Activated CD4-positive, alpha-beta T cell treated with anti-CD3 and anti-CD28 coated beads, Interleukin-2, amount 50 U/mL, for 24 hours (primary cell): ENCODE measurements around the gene DNAH11.
"Not testable (repeated sequence)": the region's sequence is repeated elsewhere in the genome, so short reads cannot be mapped to it uniquely, and the experiment has no call there.

Source experiments
- DNase-seq, 2 donors: peaks; one replicate each; pipeline ENCODE4 v3.0.0-alpha.2; 2020; ENCODE audit warnings: low read depth in 1 of 2, low spot score in 1 of 2

DNAH11 gene

DNA sequence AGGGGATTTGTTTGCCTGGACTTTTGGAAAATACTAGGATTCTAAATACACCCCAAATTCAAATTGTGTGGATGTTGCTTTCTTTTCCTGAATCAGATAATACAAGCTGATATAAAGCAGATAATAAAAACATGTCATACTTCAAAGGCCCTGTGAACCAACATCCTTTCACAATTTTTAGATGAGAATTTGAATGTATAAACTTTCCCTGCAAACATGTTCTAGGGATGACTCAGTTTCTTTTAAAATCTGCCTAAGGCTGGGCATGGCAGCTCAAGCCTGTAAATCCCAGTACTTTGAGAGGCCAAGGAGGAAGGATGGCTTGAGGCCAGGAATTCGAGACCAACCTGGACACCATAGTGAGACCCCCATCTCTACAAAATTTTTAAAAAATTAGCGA lies 340.7 kb downstream of the DNAH11 start:
- not testable (repeated sequence) for DNase-seq

- no peak for DNase-seq
Observed at GRCh38 chr7:21884496-21884895, 341.7 kb downstream of the DNAH11 start.

DNA sequence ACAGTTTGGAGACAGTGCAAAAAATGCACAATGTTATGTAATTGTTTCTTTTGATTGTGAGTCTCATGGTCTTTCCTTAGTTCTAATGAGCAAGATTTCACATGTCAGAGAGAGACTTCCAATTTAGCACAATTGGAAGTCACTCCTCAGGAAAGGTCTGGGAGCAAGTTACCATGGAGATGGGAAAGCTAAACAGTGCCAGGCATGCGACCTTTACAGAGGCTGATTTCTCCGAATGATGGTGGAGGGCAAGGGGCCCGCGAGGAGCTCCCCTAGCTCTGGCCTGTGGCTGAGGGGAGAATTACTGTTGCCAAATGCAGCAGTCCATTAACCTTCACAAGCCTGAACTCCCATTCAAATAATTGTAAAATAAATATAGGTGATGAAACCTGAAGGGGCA lies 343.6 kb downstream of the DNAH11 start:
- no peak for DNase-seq

- DNase-seq: no peak
Observed at GRCh38 chr7:21887353-21887752, 344.5 kb downstream of the DNAH11 start.

DNA sequence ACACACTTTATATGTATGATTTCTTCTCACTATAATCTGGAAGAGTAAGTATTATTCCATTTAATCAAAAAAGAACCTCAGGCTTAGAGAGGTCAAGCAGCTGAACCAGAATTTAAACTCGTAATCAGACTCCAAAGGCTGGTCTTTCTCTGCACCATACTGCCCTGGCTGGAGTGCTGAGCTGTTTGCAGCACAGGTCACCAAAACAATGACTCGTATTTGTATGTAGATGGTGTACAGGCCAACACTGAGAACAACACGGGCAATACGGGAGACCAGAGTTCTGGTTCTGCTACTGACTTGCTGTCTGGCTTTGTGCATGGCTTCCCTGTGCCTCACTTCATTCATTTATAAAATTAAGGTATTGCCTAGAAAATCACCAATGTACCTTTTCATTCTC lies 344.9 kb downstream of the DNAH11 start:
- no peak for DNase-seq

DNA sequence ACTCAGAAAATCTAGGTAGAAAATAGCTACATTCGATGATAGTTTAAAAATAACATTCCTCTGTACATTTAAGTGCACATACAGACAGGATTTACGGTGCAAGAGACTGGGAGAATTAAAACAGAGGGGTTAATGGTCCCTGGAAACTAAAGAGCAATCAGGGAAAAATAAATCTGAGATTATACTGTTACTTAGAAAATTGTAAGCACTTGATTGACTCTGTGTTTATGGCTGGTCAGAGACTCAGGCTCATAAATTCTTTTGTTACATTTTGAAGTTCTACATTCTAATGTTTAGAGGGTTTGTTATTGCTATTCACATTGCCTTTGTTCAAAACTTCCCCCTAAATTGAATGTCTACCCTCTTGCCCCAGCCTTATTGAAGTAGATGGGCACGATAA lies 348.5 kb downstream of the DNAH11 start:
- DNase-seq: no peak

DNA sequence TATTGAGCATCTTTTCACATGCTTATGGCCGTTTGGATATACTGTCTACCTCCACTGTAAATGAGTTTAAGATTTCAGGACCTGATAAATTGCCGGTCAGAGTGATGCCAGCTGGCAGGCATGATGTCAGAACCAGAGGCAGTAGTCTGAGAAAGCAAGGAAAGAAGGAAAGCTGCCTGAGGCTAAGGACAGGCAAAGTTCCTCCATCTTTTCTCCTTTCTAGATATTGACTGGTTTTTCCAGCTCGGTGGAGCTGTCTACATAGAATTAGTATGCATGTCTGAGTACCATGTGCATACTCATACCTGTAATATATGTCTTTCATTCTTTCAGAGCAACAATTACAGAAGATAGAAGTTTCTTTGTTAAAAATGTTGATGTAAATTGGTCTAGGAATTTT lies 350.6 kb downstream of the DNAH11 start:
- DNase-seq: no peak

DNA sequence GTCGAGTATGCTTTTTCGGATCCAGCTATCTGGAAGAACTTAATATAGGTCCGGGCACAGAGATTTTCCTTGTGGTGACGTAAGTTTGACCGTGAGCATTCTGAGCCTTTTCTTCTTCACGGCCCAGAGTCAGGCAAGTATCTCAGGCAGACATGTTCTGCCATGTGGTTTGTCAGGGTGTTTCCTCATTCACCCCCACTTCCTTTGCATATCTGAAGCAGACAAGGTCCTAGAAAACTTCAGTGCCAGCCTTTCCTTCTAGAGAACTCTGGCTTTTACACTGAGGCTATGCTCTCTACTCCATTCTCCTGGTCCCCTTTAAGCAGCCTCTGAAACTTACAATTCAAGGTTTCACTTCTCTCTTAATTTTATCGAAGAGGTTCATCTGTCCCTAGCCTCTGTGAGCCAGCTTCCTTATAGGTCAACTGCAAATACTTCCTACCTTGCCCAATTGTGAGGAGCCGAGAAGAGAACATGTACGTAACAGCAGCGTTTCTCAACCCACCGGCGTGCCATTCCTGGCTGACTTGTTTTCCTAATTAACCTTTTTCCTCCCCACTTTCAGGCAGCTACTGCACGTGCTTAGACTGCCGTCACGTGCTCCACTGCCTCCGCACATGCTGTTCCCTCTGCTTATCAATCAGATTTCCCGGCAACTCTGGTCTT lies 355.6 kb downstream of the DNAH11 start:
- DNase-seq: no peak

- DNase-seq: no peak
Observed at GRCh38 chr7:21902240-21902639, 359.4 kb downstream of the DNAH11 start.

DNA sequence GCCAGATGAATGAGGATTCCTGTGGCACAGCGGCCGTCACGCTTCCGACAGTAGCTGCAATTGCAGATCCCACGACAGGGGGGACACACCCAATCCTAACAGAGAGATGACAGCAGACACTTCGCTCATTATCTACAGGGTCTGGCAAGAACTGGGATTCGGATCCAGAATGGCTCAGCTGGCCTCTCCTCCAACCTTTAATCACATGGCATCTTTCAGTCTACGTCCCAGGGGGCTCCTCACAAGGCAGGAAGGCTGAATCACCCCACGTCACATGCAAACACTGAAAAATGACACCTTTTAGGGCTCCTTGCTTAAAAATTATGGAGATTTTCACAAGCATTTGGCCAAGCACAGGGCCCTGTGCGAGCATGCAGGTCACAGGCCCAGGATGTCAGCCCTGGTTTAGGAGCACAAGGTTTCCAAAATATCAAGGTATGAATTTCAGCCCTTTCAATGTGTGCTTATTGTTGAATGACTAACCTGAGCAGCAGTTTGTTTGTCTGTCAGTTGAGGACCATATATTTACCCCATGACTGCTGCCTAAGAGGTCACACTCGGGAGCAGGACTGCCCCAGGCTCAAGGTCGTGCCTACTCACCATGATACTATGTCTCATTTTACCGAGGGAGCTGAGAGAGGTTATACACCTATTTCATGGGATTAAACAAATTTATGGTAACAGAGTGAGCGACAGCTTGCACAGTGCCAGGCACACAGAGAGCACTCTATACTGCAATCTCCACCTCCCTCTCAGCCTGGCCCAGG lies 360.4 kb downstream of the DNAH11 start:
- no peak for DNase-seq

DNA sequence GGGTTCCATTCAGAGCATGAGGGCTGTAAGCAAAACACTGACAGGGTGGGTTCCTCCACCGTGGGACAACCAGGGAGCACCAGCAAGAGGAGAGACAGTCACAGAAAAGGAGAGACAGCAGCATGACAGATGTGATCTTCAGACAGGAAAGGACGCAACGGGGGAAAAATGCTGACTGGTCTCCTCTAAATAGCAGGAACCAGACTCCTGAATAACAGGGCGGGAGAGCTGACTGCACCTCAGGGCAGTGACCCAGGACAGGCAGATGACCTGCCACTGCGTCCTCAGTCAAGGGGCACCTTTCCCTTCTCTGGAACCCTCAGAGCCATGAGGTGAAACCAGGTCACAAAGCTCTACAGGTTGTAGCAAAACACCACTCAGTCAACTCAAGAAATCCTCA lies 365.9 kb downstream of the DNAH11 start:
- no peak for DNase-seq

DNA sequence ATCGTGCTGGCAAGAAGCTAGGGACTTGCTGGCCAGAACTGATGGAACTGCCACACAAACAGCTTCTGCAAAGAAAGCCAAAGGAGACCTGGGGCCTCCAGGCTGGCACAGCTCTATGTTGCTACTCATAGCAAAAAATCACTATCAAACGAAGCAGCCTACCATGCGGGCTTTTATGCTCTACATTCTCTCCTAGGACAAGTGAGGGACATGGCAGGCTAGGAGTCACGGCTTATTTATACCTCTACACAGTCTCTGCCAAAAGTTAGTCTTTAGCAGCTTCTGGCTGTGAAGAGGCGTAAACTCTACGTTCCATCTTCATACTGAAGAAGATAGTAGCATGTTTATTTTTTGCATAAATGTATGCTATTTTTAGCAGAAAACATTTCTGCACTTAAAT lies 367.4 kb downstream of the DNAH11 start:
- no peak for DNase-seq

DNA sequence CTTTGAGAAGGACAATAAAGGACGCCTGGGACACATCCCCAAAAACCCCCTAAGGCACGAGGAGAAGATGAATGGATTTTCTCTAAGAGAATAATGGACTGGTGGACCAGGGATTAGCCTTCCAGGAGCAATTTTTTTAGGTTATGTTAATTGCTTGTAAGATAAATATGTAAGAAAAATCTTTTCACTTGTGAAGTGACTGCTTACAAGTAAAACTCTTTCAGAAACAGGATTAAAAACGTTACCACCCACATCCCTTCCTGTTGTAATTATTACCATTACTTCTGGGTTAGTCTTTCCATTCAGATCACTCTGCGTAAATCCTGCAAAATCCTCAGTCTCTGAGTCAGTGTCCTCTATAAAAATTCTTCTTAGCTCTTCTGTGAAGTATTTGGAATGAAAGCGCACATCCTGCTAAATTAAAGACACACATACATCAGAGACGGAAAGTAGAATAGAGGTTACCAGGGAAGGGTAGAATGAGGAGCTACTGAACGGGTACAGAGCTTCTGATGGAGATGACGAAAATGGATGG lies 368.6 kb downstream of the DNAH11 start:
- DNase-seq: no peak

DNA sequence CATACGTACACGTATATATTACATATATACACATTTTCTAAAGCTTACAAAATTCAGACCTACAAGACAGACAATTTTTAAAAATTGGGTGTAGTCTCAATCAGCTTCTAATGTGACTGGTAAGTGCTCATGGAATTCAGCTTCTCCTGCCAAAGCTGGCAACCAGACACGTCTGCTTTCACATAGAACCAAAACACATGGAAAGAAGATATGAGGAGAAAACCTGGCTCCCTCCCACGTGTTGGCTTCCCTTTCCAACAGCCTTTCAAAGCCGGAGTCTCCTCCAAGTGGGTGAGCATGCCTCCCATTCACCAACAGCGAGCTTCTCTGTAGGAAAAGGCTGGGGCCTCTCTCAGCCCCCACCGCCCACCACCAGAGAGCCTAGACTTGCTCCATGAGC lies 369.5 kb downstream of the DNAH11 start:
- no peak for DNase-seq

DNA sequence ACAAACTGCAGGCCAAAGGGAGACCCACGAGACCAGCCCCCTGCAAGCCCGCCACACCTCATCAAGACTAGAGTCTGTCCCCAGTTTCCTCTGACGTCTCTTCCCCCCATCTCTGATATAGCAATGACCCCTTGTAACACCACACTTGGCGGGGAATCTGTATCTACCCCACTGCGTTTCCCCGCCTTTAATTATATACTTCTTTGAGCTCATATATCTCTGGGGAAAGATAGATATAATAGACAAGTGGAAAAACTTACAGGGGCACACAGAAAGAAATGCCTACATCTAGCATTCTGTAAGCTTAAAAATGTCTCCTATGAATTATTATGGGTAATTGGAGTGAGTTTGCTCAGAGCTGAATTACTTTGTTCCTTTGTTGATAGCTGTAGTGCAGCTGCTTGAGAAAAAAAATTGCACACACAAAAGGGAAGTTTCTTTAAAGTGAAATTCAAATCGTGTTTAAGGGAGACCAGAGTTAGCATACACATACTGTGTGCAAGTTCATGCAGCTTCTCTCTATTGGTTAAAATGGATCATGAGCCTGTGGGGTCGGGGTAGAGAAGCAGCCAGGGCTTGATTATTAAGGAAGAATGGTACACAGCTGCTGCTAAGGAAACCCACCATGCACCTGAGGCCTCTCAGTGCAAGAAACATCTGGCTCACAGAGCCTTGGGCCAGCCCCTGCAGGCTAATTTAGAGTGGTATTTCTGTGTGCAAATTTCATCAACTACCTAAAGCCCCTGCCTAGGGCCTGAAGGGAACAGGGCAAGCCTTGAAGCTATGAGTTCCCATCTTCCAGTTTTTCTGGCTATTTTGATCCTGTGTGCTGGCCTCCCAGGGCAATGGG lies 370.3 kb downstream of the DNAH11 start:
- no peak for DNase-seq

DNA sequence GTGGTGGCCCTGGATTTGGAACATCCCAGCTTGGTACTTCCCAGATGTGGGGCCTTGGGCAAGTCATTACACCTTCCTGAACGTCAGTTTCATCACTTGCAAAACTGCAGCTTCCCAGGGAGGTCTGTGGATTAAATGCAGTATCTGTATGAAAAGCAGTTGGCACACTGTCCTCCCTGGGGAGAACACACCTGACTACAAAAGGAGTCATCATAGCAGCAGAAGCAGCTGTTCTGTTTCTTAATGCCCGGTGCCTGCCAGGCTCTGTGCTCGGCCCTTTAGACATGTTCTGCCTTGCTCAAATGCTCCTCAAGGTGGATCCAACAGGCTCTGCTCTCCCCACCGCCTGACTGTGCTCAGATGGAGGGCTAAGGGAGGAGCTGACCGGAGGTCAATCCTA lies 371.8 kb downstream of the DNAH11 start:
- no peak for DNase-seq

GRCh38 chr7:21915140-21915539 lies 372.3 kb downstream of the DNAH11 start:
- no peak for DNase-seq

GRCh38 chr7:21916176-21916575 lies 373.3 kb downstream of the DNAH11 start:
- no peak for DNase-seq

DNA sequence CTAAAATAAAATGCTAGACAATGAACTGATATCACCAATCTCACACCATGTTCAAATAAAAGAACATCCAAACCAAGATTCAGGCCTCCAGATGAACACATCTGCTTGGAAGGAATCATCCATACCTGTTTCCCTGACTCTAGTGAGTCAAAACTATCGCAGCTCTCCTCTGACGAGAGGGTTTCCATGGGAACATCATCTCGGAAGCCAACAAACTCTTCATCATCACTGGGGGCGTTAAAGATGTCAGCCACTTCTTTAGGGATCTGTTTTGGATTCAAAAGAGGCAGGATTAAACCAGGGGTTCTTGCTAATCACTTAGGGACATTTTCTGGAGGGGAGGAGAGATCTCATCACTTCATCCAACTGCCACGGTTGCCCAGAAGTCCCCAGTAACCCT lies 373.8 kb downstream of the DNAH11 start:
- no peak for DNase-seq

GRCh38 chr7:21918216-21918615 lies 375.4 kb downstream of the DNAH11 start:
- DNase-seq: no peak

DNA sequence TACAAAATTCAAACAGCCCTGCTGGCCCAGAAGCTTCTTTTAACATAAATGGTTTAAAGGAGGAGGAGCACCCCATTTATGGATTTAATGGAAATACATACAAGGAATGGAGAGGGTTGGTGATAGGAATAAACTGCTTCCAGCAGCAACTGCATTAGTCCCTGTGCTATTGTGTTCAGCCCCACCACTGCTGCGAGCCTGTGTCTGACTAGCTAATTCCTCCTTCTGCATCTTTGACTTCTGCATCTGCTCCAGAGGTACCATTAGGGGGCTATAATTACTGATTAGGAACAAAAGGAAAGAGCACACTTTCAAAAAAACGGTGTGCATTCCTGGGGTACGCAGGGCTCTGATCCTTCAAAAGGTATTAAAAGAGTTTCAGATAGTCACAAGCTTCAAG lies 378.1 kb downstream of the DNAH11 start:
- no peak for DNase-seq

- no peak for DNase-seq
Observed at GRCh38 chr7:21922605-21923004, 379.8 kb downstream of the DNAH11 start.
